ENCODE results near the gene C1orf159.

- TF ChIP-seq CTCF (IDR thresholded peaks at IDR 0.05; ENCODE audit: low read length) (no peak), EZH2phosphoT487 (IDR thresholded peaks at IDR 0.05; ENCODE audit: low read length) (no peak)
Measured at GRCh38 chr1:1045129-1045528, 70.8 kb downstream of the C1orf159 start.
